ENCODE results near the gene APBB2.

DNA sequence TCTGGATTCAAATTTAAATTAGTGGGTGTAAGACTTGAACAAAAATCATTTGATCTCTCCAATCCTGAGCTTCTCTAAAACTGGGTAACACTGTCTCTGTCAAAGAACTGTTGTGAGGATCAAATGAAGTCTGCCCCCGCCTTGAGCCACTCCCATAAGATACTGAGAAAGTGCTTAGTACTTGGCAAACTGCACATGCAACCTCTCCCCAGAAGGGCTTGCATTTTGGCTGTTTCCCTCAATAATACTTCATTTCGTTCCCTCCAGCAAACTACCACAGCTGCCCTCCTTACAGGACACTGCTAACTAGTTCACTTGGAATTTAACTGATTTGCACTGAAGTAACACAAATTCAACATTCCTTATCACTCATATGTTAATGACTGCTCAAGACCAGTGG, 79.8 kb downstream of the APBB2 start:
- no peak for TF ChIP-seq EZH2 (IDR thresholded peaks at IDR 0.05; ENCODE audit: borderline replicate concordance, low read length)
- TF ChIP-seq, protein P1, sequence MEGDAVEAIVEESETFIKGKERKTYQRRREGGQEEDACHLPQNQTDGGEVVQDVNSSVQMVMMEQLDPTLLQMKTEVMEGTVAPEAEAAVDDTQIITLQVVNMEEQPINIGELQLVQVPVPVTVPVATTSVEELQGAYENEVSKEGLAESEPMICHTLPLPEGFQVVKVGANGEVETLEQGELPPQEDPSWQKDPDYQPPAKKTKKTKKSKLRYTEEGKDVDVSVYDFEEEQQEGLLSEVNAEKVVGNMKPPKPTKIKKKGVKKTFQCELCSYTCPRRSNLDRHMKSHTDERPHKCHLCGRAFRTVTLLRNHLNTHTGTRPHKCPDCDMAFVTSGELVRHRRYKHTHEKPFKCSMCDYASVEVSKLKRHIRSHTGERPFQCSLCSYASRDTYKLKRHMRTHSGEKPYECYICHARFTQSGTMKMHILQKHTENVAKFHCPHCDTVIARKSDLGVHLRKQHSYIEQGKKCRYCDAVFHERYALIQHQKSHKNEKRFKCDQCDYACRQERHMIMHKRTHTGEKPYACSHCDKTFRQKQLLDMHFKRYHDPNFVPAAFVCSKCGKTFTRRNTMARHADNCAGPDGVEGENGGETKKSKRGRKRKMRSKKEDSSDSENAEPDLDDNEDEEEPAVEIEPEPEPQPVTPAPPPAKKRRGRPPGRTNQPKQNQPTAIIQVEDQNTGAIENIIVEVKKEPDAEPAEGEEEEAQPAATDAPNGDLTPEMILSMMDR (IDR thresholded peaks at IDR 0.05; ENCODE audit: low read length) = no peak

Data from OCI-LY1 (cell line).